LNCaP clone FGC (cell line): ENCODE results near the gene TMA7B.
A peak's percentile ranks its signal among the peaks of the same experiment; 100 is the strongest.
"Not testable (repeated sequence)": the region's sequence is repeated elsewhere in the genome, so short reads cannot be mapped to it uniquely, and the experiment has no call there.

Experiments
- DNase-seq: peaks from one replicate; pipeline ENCODE4 v3.0.0-alpha.2; 2011; ENCODE audit warnings: low read depth
- H3K4me3 ChIP-seq: 2 replicates; pipeline ENCODE4 v1.5.1; 2011; ENCODE audit warnings: mild to moderate bottlenecking, low read depth, low read length, control low read depth
- CTCF ChIP-seq: IDR thresholded peaks from 2 replicates; pipeline ENCODE4 v1.5.1; 2012; ENCODE audit warnings: mild to moderate bottlenecking; ENCODE audit not compliant: control insufficient read depth, insufficient read depth; ENCODE audit errors: extremely low read depth

TMA7B gene

GRCh38 chr22:39989633-39990032, 29.4 kb downstream of the TMA7B start:
- no peak for DNase-seq

GRCh38 chr22:39990686-39991085, 30.5 kb downstream of the TMA7B start:
- no peak overlapping the region for H3K4me3 ChIP-seq
- TF ChIP-seq CTCF, result no peak
- no peak for DNase-seq

More at GRCh38 chr22:39989633-39990032, 29.4 kb downstream of the TMA7B start:
- no peak for TF ChIP-seq CTCF
- no peak overlapping the region for H3K4me3 ChIP-seq

- no peak overlapping the region for H3K4me3 ChIP-seq
- TF ChIP-seq CTCF, result no peak
- no peak for DNase-seq
Observed at GRCh38 chr22:39991159-39991860, 31.1 kb downstream of the TMA7B start.

GRCh38 chr22:39992088-39992826, 32.1 kb downstream of the TMA7B start:
- TF ChIP-seq CTCF, result no peak
- no peak for DNase-seq
- no peak overlapping the region for H3K4me3 ChIP-seq

GRCh38 chr22:39992894-39993293, 32.7 kb downstream of the TMA7B start:
- H3K4me3 ChIP-seq, DNase-seq: not testable (repeated sequence)

GRCh38 chr22:39994041-39994565, 33.9 kb downstream of the TMA7B start:
- no peak for TF ChIP-seq CTCF
- peak overlapping the region; percentile 44 for H3K4me3 ChIP-seq
- DNase-seq, result no peak

GRCh38 chr22:39994566-39995392, 34.6 kb downstream of the TMA7B start, which contains the start of gene FAM83F:
Gene FAM83F, plus strand, starts transcription at chr22:39994954. Its CDS starts 89 bp downstream, at chr22:39995043.
- no peak for DNase-seq
- H3K4me3 ChIP-seq, result peak within 1 kb of the TSS; percentile 73
- no peak for TF ChIP-seq CTCF
